Measurements from ENCODE around the gene MTHFR. TPM values are rescaled to one million over a fixed set of nuclear protein-coding genes. Genes with fewer than 3 reads are reported as not detected.

MTHFR gene
- total RNA-seq, 4 donors from 2014 or later: 18.6 to 46.7 (median 27.9) TPM

- Histone ChIP-seq H3K27ac (no peak overlapping the region), H3K36me3 (no peaks in the 10 kb centered on the region), H3K27me3 (peaks cover 64% of the 10 kb centered on the region), H3K4me3 (no peak overlapping the region), H3K9me3 (no peaks in the 10 kb centered on the region), H3K4me1 (peaks cover 0 to 9% (median 0%) of the 10 kb centered on the region in 3 donors)
- TF ChIP-seq, protein P1, sequence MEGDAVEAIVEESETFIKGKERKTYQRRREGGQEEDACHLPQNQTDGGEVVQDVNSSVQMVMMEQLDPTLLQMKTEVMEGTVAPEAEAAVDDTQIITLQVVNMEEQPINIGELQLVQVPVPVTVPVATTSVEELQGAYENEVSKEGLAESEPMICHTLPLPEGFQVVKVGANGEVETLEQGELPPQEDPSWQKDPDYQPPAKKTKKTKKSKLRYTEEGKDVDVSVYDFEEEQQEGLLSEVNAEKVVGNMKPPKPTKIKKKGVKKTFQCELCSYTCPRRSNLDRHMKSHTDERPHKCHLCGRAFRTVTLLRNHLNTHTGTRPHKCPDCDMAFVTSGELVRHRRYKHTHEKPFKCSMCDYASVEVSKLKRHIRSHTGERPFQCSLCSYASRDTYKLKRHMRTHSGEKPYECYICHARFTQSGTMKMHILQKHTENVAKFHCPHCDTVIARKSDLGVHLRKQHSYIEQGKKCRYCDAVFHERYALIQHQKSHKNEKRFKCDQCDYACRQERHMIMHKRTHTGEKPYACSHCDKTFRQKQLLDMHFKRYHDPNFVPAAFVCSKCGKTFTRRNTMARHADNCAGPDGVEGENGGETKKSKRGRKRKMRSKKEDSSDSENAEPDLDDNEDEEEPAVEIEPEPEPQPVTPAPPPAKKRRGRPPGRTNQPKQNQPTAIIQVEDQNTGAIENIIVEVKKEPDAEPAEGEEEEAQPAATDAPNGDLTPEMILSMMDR (IDR thresholded peaks at IDR 0.05): no peak
- no peak for ATAC-seq
- 90 to 94% methylated on average over 2 to 3 of the region's 4 CpGs for WGBS, 2 donors (ENCODE audit: low coverage in 1 of 2)
Measured at GRCh38 chr1:11759791-11760190, 46.0 kb downstream of the MTHFR start.

DNA sequence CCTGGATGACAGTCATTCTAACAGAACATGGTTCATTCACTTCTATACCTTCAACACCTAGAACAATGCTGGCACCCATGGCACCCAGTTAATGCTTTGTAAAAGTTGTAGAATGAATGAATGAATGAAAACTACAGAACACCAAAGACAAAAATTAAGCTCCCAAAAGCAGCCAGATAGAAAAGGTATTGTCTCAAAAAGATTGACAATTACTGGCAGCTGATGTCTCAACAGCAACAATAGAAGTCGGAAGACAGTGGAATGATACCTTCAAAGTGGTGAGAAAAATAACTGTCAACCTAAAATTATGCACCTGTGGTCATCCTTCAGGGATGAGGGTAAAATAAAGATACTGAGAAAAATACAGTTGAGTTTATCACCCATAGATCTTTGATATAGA lies 48.7 kb downstream of the MTHFR start:
- H3K4me1 ChIP-seq: peaks cover 0 to 4% (median 0%) of the 10 kb centered on the region in 3 donors
- H3K27me3 ChIP-seq: peaks cover 48% of the 10 kb centered on the region
- H3K9me3 ChIP-seq: no peaks in the 10 kb centered on the region
- WGBS, 2 donors (ENCODE audit: low coverage in 1 of 2): 75 to 80% methylated on average over 1 of the region's 1 CpG
- ATAC-seq: no peak
- TF ChIP-seq POLR2A (IDR thresholded peaks at IDR 0.05) (no peak), POLR2AphosphoS5 (IDR thresholded peaks at IDR 0.05) (no peak), EP300 (IDR thresholded peaks at IDR 0.05) (no peak)
- TF ChIP-seq, protein P1 (IDR thresholded peaks at IDR 0.05): no peak
- H3K27ac ChIP-seq: no peak overlapping the region
- H3K36me3 ChIP-seq: no peaks in the 10 kb centered on the region
- no peak overlapping the region for H3K4me3 ChIP-seq

DNA sequence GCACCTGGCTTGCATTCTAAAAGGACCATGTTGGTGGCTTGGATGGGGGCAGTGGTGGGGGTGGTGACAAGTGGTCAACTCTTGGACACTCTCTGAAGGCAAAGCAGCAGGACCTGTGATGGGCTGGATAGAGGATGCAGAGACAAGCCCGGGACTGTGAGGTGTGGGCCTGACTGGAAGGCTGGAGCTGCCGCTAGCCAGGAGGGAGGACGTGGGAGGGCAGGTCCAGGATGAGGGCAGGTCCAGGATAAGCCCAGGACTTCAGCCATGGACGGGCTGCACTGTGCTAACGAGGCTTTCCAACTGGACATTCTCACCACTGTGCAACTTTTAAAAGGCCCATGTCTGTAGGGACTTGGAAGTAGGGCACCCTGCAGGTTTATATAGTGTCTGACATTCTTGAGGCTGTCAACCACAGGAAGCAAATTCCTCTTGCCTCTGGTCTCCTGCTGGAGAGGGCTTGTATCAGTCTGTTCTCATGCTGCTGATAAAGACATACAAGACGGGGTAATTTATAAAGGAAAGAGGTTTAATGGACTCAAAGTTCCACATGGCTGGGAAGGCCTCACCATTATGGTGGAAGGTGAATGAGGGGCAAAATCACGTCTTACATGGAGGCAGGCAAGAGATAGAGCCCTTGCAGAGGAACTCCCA lies 52.1 kb downstream of the MTHFR start:
- no peaks in the 10 kb centered on the region for H3K9me3 ChIP-seq
- TF ChIP-seq POLR2A (IDR thresholded peaks at IDR 0.05) (no peak), POLR2AphosphoS5 (IDR thresholded peaks at IDR 0.05) (no peak), EP300 (IDR thresholded peaks at IDR 0.05) (no peak)
- TF ChIP-seq, protein P1 (IDR thresholded peaks at IDR 0.05): no peak
- no peak overlapping the region for H3K27ac ChIP-seq
- H3K36me3 ChIP-seq: peaks cover 0 to 28% of the 10 kb centered on the region in 2 donors
- H3K4me3 ChIP-seq: no peak overlapping the region
- no peaks in the 10 kb centered on the region for H3K4me1 ChIP-seq
- peaks cover 36% of the 10 kb centered on the region for H3K27me3 ChIP-seq
- ATAC-seq: no peak
- 29 to 81% methylated on average over 4 to 6 of the region's 7 CpGs for WGBS, 2 donors (ENCODE audit: low coverage in 1 of 2)

DNA sequence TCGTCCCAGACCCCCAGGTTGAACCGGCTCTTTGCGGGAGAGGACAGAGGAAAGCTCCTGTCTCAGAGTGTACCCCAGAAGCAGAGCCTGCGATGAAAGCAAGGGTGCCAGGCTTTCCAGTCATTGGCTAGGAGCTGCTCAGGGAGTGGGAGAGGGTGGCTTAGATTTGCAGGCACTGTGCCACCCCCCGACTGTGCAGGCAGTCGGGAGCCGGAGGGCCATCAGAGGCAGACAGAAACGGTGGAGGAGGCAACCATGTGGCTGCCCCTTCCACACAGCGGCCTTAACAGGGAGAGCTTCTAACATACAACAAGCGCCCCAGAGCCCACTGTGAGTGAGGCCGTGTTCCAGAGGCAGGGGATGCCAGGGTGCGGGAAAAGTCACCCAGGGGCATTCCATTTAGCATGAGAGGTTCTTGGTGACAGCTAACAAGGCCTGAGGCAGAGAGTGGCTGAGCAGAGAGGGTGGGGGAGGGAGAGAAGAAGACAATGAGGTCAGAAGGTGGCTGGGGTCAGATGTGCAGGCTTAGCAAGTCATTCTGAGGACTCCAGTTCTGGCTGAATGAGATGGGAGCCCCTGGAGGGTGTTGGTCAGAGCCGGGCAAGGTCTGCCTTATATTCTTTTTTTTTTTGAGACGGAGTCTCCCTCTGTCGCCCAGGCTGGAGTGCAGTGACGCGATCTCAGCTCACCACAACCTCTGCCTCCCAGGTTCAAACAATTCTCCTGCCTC lies 53.2 kb downstream of the MTHFR start:
- TF ChIP-seq POLR2A (IDR thresholded peaks at IDR 0.05): no peak
- TF ChIP-seq EP300 (IDR thresholded peaks at IDR 0.05): no peak
- no peak for TF ChIP-seq POLR2AphosphoS5 (IDR thresholded peaks at IDR 0.05)
- TF ChIP-seq, protein P1 (IDR thresholded peaks at IDR 0.05): no peak
- no peak overlapping the region for H3K4me3 ChIP-seq

GRCh38 chr1:11751087-11751486 lies 54.7 kb downstream of the MTHFR start:
- Histone ChIP-seq H3K27ac (no peak overlapping the region), H3K4me1 (no peaks in the 10 kb centered on the region), H3K36me3 (peaks cover 0 to 54% of the 10 kb centered on the region in 2 donors), H3K9me3 (no peaks in the 10 kb centered on the region), H3K4me3 (no peak overlapping the region), H3K27me3 (peaks cover 21% of the 10 kb centered on the region)
- ATAC-seq: no peak
- no peak for TF ChIP-seq POLR2AphosphoS5 (IDR thresholded peaks at IDR 0.05)
- TF ChIP-seq, protein P1 (IDR thresholded peaks at IDR 0.05): no peak
- TF ChIP-seq POLR2A (IDR thresholded peaks at IDR 0.05): no peak
- no peak for TF ChIP-seq EP300 (IDR thresholded peaks at IDR 0.05)
- WGBS, 2 donors (ENCODE audit: low coverage in 1 of 2): no CpG with 5 or more reads among the region's 9 CpGs

More for the DNA sequence above, 53.2 kb downstream of the MTHFR start:
- WGBS, 2 donors (ENCODE audit: low coverage in 1 of 2): 56% methylated on average over 5 of the region's 17 CpGs; no CpG with 5 or more reads in 1 of the 2 donors
- Histone ChIP-seq H3K27me3 (peaks cover 30% of the 10 kb centered on the region), H3K9me3 (no peaks in the 10 kb centered on the region), H3K4me1 (no peaks in the 10 kb centered on the region), H3K36me3 (peaks cover 0 to 39% of the 10 kb centered on the region in 2 donors), H3K27ac (no peak overlapping the region)
- ATAC-seq: no peak

All from gastroesophageal sphincter (tissue), 4 donors.